ENCODE measurements around the gene ATP10D.
A peak's percentile ranks its signal among the peaks of the same experiment; 100 is the strongest.
"Not testable (repeated sequence)": the region's sequence is repeated elsewhere in the genome, so short reads cannot be mapped to it uniquely, and the experiment has no call there.

Gene ATP10D

GRCh38 chr4:47488706-47489105 lies 3.6 kb downstream of the ATP10D start:
- DNase-seq (ENCODE audit: low read depth in 2 of 2) = no peak

DNA sequence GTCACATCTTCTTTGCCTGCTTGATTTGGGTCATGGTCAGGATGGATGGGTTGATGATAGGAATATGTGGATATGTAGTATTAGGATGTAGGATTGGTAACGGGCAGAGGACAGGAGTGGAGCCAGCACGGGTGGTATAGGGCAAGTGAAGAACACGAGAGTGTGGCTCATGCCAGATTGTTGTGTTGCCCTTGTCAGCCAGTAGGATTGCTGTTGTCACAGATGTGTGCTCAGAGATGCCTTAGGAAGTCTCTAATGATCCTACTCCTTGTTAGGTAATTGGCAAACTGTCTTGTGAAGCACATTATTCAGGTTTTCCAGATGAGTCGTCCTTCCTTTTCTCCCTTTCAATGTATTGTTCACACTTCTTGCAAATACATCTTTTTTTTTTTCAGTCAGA lies 5.5 kb downstream of the ATP10D start:
- DNase-seq (ENCODE audit: low read depth in 2 of 2) = no peak

DNA sequence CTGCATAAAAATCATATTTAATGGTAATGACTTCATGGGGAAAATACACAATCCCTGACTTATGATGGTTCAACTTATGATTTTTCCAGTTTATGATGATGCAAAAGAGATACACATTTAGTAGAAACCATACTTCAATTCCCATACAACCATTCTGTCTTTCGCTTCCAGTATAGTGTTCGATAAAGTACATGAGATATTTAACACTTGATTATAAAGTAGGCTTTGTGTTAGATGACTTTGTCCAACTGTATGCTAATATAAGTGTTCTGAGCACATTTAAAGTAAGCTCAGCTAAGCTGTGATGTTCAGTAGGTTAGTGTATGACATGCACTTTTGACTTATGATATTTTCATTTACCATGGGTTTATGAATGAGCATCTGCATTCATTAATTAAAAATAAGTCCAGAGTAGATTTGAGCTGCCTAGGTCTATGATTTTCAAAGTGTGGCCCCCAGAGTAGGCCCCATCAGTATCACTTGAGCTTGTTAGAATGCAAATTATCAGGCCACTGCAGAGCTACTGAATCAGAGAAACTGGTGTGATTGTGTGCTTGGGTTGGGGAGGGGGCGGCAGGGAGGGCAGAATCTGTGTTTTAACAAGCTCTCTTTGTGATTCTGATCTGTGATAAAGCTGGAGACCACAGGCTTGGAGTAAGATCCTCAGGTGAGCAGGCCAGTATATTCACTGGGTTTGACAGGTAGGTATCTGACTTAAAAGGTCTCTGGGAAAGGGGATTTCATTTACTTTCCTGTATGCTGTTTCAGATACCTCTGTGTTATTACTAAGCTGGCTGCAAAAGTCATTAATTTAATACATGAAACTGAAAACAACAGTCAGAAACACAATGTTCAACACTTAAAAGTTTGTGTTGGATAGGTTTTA lies 8.4 kb downstream of the ATP10D start:
- DNase-seq (ENCODE audit: low read depth in 2 of 2) = no peak

GRCh38 chr4:47494124-47494430 lies 9.0 kb downstream of the ATP10D start:
- DNase-seq (ENCODE audit: low read depth in 2 of 2) = no peak

DNA sequence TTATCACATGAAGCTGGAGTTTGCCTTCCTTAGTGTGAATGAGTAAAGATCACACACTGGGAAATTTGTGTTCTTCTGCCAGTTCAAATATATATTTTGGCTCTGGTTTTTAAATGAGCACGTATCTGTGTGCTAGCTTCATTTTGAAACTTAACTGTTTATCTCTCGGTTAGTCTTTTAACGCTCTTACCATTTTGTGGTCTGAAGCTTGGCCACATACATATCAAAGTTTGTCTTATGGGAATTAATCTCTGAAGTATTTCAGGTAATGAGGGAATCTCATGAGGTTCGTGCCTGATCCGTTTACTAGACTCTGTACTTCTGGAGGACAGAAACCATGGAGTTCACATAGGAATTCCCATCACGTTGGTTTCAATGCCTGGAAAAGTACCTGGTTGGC lies 13.8 kb downstream of the ATP10D start:
- DNase-seq (ENCODE audit: low read depth in 2 of 2) = no peak

DNA sequence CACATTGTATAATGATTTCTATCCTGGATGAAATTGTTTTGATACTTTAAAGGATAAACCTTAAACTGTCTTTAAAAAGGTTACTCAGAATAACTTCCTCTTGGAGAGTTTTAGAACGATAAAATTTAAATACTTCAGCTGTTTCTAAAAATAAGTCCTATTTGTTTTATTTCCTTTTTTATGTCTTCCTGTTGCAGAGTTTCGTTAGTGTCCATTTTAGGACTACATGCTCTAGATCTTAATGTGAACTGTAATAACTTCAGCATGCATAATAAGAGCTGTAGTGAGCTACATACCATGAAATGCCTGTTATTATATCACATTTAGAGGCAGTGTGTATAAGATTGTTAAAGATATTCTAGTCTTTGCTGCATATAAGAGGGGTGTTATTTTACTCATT lies 14.6 kb downstream of the ATP10D start:
- DNase-seq (ENCODE audit: low read depth in 2 of 2) = no peak

DNA sequence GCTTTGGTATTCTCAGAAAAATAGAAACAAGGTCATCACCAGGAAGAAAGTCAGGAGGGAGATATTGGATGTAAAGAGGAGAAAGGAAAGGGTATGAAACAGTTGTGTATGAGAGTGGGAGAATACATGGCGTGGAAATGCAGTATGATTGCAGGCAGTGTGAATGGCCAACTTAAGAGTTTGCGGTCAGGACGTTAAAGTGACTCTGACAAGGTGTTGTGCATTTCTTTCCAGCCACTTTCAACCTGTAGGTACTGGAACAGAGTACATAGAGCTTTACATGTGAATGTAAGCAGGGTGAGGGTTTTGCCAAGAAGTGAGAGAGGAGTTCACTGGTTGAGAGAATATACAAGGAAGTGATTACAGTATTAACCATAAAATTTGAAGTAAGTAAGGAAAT lies 15.7 kb downstream of the ATP10D start:
- no peak for DNase-seq (ENCODE audit: low read depth in 2 of 2)

- DNase-seq (ENCODE audit: low read depth in 2 of 2) = no peak
Observed at GRCh38 chr4:47505147-47505546, 20.1 kb downstream of the ATP10D start.

DNA sequence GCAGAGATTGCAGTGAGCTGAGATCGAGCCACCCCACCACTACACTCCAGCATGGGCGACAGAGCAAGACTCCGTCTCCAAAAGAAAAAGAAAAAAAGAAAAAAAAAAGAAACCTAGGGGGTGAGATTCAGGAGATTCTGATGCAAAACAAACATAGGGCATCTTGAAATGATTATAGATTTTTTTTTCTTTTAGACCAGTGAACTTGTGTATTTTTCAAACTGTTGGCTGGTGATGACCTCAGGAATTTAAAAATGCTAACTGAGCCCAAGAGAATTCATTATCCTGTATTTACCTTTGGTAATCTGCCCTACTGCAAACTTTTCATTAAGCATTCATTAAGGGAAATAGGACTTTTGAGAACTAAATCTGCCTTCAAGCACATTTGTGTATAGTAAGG lies 20.6 kb downstream of the ATP10D start:
- DNase-seq (ENCODE audit: low read depth in 2 of 2) = no peak

DNA sequence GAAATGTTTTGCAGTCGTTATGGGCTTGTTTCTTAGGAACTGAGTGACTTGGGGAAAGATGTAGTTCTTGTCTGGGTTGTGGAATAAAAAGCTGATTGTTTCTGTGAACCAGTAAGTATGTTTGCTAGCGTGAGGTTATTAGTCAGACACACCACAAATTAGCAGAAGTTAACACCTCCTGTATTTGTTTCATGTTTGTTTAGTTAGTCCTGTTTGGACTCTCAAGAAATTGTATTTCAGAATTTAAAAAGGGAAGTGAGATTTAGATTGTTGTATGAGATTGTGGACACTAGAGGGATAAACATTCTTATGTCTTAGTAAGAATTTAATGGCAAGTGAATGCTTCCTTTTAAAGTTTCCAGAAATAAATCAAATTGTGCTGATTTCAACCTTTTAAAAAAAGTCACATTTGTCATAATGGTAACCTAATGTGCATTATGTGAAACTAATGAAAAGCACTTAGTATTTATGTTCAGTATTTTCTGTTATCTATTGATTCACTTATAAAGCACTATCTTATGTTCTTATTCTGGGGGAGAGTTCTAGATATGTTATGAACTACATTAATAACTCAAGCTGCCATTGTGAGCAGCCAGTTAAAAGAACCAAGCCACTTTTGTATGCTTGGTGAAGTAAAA lies 25.6 kb downstream of the ATP10D start:
- DNase-seq (ENCODE audit: low read depth in 2 of 2) = no peak

GRCh38 chr4:47513461-47513860 lies 28.4 kb downstream of the ATP10D start:
- DNase-seq (ENCODE audit: low read depth in 2 of 2) = no peak

GRCh38 chr4:47519239-47519883 lies 34.3 kb downstream of the ATP10D start:
- no peak for DNase-seq (ENCODE audit: low read depth in 2 of 2)

DNA sequence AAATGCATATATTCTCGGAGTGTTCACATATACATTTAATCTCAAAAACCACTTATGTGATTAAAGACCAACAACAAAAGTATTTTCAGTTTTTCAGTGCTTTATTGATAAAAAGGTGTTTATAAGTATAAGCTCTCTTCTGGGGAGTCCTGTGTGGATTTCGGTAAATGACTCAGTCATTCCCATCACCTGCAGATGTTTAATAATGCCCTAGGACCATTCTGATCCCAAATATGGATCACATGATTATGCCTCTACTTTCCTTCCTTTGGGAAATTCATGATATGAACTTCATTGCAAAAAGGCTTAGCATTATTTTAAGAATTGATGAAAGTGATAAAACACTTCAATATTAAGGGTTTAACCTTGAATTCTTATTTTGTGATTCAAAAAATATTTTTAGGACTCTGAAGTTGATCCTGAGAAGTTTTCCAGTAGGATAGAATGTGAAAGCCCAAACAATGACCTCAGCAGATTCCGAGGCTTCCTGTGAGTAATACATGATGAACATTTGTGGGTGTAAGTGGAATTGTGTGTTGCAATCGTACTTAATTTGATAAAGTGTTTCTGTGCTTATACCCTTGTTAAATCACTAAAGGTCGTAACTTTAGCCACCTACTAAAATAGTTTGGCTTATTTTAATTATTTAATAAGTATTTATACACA lies 40.2 kb downstream of the ATP10D start:
- no peak for DNase-seq (ENCODE audit: low read depth in 2 of 2)

- DNase-seq (ENCODE audit: low read depth in 2 of 2) = no peak
Observed at GRCh38 chr4:47526281-47526680, 41.2 kb downstream of the ATP10D start.

GRCh38 chr4:47528646-47529045 lies 43.6 kb downstream of the ATP10D start:
- DNase-seq (ENCODE audit: low read depth in 2 of 2) = not testable (repeated sequence)

DNA sequence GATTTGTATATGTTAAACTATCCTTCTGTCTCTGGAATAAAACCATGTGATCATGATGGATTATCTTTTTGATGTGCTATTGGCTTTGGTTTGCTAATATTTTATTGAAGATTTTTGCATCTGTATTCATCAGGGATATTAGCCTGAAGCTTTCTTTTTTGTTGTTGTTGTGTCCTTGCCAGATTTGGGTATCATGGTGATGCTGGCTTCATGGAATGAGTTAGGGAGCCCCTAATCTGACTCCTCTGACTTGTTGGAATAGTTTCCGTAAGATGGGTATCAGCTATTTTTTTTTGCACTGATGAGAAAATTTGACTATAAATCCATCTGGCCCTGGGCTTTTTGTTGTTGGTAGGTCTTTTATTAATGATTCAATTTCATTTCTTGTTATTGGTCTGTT lies 45.7 kb downstream of the ATP10D start:
- no peak for DNase-seq (ENCODE audit: low read depth in 2 of 2)

DNA sequence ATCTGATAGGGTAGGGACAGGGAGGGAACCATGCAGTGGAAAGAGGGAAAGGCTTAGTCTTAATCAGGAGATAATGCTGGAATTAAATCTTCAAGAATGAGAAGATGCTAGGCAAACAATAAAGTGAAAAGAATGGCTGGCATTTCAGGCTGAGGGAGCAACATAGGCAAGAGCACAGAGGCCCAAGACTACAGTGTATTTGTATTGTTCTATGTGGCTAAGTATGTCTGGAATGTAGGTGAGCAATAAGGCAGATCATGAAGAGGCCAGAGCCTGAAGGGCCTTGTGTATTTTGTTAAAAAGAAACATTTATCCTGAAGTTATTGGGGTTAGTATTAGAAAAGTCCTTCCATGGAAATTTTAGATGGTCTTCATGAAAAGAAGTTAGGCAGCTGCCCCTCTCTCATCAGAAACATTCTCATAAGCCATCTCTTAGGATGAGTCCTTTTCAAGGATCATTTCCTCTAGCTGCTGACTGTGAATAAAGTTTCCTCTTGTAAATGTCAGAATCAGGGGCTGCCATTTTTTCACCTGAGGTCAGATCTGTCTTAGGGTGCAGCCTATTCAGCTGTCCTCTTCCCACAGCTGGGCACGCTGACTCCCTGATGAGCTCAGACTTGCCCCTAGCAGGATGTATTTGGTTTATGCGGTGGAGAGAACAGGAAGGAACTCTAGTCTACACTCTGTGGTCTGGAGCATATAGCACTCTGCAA lies 46.3 kb downstream of the ATP10D start:
- peak; percentile 38 to 47 for DNase-seq (ENCODE audit: low read depth in 2 of 2)

DNA sequence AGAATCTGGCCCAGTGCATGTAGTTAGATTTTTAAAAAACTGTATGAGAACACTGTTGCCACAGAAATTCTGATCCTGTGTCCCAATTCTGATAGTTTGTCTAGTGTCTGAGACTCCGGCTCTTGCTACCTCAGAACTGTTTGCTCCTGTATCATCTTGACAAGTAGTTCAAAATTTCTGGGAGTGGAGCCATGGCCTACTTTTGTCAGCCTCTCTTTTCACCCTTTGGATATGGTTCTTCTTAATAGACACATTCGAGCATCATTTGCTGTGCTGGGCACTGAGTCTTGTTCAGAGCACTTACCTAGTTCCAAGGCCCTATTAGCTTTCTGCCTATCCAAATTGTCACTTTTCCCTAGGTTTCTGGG lies 46.9 kb downstream of the ATP10D start:
- no peak for DNase-seq (ENCODE audit: low read depth in 2 of 2)

DNA sequence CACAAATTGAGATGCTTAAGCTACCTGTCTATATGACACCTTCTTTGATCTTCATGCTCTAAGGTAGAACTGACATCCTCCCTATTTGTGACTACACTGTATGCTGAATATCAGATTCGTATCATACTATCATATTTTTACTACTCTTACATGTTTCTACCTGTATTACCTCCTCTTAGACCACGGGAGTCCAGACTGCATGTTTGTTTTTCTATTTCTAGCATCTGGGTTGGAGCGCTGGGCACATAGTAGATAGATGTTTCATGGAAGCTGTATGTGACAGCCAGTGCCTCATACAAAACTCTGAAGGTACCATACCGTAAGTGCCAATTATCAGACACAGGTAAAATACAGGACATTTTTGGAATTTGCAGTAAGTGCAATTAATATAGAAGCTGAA lies 47.6 kb downstream of the ATP10D start:
- DNase-seq (ENCODE audit: low read depth in 2 of 2) = no peak

- DNase-seq (ENCODE audit: low read depth in 2 of 2) = no peak
Observed at GRCh38 chr4:47533689-47534347, 48.7 kb downstream of the ATP10D start.

DNA sequence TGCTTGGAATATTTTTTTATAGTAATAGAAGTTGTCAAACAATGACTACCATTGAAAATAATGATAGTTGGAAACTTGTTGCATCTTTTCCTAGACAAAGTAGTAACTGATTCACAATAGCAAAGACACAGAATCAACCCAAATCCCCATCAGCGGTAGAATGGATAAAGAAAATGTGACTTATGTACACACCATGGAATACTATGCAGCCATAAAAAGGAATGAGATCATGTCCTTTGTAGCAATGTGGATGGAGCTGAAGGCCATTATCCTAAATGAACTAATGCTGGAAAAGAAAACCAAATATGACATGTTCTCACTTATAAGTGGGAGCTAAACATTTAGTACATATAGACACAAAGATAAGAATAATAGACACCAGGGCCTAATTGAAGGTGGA lies 49.7 kb downstream of the ATP10D start:
- DNase-seq (ENCODE audit: low read depth in 2 of 2) = no peak
